Activated T-cell treated with anti-CD3 and anti-CD28 coated beads for 1 hour (primary cell): ENCODE results near the gene RASAL2.
"Not testable (repeated sequence)": the region's sequence is repeated elsewhere in the genome, so short reads cannot be mapped to it uniquely, and the experiment has no call there.

Experiments
- DNase-seq: peaks from one replicate; pipeline ENCODE4 v3.0.0-alpha.2; 2020; ENCODE audit warnings: low read depth

Gene RASAL2

DNA sequence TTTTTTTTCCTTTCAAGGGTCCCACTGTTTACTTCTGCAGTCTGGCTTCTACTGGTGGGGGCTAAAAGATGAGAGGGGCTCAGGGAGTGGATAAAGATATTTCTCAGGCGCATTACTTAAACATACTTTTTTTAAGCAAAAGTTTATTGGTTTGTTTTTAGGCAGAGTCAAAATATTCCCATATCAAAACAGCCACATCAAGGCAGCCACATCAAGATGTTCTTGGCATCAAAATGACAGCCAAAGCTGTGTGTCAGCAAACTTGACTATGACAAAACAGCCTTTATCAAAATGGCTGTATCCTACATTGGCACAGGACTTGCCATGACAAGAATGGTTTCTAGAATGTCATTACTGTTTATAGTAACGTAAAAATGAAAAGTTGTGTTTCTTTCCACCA lies 22.1 kb upstream of the RASAL2 start:
- DNase-seq: no peak

DNA sequence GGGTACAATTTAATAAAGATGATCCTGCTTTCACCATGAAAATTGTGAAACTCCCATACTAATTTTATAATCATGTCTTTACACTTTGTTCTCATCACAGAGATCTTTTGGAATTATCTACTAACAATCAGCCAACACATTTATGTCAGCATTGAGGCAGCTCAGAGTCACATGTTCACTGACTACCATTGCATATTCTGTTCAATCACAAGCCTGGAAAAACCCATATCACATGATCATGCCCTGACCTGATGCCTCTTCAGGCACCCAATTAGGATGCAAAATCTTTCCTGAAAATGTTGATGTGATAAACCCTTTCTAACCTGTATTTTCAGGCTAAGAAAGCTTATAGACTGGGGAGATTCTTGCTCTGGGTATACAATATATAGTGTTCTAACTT lies 21.6 kb upstream of the RASAL2 start:
- DNase-seq: no peak

DNA sequence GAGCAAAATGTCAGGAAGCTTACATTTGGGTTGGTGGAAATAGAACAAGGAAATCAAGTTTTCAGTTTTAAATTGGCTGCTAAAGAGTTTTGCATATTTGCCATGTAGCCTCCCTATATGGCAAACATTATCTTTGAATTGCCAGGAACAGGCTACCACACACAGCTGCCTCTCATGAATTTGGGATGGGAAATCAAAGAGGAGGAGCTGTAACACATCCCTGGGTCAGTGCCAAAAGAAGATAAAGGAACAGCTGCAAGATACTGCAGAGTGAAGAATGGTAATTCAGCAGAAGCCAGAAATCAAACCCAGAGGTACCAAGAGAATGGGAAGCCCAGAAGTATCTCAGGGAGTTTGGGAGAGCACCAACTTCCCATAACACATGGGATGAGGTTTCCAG lies 18.6 kb upstream of the RASAL2 start:
- no peak for DNase-seq

DNA sequence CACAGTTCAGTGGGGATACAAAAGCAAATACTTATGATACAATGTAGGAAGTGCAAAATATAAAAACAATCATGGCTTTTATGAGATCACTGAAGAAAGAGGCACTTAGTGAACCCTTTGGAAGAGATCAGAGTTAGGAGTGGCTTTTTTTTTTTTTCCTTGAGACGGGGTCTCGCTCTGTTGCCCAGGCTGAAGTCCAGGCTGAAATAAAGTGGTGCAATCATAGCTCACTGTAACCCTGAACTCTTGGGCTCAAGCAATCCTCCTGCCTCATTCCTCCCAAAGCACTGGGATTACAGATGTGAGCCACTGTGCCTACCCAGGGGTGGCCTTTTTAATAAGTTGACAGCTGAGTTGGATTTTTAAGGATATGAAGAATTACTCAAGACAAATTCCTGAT lies 17.3 kb upstream of the RASAL2 start:
- DNase-seq: no peak

DNA sequence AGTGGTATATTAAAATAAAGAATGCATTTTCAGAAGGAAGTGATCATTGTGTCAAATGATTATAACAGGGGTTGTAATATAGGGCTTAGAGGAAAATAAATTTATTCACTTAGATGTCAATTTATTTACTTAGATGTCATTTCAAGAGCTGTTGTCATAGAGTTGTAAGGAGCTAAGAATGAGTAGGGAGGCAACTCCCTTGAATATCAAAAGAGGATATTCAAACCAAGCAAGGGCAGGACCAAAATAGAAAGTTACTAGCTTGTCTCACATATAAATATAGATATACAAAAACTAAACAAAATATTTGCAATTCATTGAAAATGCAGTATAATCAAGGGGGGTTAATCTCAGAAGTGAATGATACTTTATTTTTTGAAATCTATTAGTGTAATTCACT lies 16.0 kb upstream of the RASAL2 start:
- no peak for DNase-seq

DNA sequence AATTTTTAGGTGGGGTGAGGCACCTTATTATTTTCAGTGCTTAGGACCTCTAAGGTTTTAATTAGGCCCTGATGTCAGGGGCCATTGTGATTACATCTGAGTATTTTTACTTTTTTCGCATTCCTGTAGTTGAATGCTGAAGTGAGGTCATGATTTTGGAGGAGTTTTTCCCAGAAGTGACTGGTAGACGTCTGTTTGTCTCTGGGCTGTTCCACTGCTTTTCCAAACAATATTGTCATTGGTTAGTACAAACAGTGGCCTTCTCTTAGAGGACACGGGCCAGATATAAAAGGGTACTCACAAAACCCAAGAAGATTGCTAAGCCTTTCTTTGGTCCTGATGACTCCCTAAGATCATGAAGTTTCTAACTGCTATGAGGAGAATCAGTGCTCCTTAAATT lies 7.6 kb upstream of the RASAL2 start:
- no peak for DNase-seq

DNA sequence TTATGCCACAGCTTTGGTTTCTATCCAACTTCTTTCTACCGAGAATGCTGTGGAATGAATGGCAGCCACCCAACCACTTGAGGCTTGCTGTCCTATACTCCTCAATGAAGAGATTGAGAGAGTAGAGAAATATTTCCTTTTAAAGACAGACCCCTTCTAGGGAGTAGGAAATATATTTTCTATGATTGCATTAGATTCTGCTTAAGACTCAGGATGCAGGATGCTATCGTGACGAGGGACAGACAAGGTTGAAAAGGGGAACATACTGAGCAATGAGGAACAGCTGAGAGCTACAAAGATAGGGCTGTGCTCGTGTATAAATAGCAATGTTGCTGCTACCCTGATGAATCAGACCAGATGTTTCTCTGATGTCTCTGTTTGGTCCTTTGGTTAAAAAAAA lies 7.1 kb upstream of the RASAL2 start:
- no peak for DNase-seq

DNA sequence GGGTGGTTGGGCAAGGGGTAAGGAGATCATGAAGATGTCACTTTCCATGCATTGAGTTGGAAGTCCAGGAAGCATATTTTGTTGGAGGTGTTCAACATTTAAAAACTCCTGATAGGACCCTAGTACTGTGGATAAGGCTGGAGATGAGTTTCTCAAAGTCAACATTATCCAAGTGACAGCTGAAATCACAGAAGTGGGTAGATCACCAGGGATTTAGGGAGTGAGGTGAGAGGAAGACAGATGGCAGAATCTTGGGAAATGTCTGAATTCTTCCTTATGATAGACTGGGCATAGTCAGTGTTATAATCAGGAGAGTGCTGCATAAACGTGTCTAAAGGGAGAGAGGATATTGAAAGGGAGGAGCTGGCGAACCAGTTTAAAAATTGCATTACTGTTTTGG lies 5.3 kb upstream of the RASAL2 start:
- DNase-seq: no peak

DNA sequence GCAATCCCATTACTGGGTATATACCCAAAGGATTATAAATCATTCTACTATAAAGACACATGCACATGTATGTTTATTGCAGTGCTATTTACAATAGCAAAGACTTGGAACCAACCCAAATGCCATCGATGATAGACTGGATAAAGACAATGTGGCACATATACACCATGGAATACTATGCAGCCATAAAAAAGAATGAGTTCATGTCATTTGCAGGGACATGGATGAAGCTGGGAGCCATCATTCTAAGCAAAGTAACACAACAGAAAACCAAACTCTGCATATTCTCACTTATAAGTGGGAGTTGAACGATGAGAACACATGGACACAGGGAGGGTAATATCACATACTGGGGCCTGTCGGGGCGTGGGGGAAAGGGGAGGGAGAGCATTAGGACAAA lies 2.5 kb upstream of the RASAL2 start:
- DNase-seq: not testable (repeated sequence)

DNA sequence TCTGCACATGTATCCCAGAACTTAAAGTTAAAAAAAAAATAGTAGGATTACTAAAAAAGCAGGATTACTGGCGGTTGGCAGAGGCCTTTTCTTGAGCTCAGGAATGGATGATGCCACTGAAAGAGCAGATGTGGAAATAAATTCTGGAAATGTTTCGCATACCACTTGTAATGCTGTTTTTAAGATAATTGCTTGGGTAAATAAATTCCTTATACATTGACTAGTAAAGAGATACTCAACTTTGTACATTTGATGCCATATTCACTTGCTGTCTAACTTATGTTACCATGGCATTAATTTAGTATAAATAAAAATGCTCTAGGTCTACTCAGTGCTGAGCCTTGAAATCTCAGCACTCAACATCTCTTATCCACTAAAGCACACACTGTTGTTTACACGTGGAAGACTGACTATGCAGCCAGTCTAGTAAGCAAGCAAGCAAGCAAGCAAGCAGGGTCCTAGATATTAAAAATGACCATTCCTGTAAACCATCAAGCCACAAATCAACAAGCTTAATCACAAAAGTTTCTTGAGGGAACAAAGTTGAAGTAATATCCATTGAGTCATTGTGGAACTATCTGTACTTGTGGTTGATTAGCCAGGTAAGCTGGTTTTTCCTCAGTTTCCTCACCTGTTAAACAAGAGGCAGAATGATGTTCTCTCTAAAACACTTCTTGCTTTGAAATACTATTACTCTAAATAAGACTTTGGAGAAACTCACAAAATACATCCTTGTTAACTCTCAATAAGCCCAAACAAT lies 1.7 kb upstream of the RASAL2 start:
- DNase-seq: no peak

DNA sequence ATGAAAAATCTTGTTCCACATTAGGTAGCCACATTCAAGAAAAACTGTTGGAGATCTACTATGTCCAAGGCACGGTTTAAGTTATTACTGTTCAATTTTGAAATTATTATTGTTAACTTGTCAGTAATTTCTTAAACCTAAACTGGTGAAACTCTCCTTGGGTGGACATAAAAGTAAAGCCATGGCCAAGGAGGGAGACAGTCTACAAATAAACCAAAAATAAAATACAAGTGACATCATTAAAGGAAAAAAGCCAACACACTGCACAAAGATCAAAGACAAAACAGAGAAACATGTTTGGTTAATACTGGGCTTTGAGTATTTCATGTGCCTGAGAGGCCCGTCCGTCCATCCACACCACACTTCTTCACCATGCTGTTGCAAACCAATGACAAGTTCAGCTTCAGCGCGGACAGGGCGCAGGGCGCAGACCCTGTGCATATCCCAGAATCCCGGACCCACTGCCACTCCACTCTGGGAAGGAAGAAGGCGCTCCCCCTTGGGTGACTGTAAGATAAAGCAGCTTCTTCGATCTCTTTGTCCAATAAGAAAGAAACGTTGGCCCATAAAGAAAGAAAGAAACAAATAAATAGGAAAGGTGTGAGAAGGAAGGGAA lies 918 bp upstream of the RASAL2 start:
- no peak for DNase-seq

DNA sequence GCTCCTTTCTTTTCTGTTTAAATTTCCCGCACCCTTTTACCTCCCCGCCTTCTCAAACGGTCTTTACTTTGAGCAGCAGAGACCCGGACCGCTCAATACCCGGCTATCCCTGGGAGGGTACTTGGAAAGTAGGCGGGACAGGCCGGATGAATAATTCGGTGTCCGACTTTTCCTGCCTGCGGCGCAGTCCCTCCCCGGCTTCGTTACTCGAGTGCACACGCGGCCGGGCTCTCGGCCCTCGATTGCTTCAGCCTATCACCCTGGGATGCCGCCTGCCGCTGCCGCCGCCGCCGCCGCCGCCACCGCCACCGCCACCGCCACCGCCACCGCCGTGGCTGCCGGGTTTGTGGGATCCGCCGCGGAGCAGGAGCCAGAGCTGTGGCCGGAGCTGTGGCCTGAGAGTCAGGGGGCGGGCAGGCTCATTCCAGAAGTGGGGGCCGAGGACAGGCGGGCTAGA lies 382 bp upstream of the RASAL2 start:
- no peak for DNase-seq

DNA sequence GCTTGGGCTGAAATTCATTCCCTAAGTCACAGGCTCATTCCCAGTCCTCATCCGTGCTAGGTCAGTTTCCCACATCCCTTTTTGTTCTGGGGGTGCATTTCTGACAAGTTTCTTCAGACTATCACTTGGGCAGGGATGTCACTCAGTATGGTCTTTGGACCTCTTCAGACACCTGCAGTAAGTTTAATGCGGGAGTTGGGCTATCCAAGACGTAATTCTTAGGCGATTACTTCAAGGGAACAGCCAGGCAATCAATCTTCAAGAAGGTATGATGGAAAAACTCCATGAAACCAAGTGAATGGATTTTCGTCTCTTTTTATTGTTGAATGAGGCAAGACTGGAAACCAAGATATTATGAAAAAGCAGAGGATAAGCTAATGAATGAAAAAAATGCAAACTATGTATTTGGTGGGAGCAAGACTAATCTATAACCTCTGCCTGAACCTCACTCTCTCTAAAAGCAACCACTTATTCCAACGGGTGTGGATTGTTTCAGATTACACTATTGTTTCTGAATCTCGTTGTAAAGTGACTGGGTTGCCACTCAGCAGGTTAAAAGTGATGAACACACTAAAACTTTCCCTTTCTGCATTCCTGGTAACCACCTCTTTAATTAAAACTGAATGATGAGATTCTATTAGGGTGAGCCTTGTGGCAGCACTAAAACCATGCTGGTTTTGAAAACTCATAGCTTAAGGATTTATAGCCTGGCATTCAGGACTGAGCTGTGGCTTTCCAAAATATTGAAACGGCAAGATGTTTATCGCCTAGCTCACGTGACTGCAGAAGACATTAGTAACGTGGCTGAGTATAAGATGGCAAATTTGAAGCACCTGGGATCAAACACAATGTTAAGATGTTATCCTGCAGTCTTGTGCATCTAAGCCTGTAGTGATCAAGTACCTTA lies 1.1 kb downstream of the RASAL2 start:
- no peak for DNase-seq

DNA sequence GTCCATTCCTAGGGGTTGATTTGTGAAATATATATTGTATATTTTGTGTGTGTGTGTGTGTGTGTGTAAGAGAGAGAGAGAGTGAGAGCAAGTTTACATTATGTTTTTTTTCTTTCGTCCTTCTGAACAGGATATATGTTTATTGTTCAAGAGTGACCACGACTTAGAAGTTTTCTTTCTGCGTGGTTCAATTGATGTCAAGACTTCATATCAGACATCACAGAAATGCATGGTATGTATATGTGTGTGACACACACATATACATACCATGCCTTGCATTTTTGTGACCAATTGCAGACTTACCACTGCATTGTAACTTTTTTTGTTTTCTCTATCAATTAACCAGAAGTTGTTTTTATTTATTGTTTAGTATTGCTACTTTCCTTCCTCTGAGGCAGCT lies 2.5 kb downstream of the RASAL2 start:
- DNase-seq: no peak

DNA sequence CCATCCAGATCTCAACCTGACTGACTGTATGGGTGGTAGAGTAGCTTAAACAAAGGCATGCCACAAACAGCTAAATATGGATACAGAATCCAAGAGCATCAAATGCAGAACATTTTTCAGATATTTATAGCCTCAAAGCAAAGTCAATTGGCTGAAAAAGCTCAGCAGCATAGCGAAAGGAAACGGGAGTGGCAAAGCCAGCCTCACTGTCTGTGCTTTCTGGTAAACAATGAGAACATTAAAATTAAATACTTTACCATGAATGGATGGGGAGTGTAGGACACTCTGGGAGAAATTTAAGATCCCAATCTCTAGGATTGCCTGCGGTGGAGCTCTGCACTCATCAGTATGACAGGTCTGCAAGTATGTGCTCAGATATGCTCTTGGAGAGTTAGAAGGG lies 4.4 kb downstream of the RASAL2 start:
- no peak for DNase-seq

DNA sequence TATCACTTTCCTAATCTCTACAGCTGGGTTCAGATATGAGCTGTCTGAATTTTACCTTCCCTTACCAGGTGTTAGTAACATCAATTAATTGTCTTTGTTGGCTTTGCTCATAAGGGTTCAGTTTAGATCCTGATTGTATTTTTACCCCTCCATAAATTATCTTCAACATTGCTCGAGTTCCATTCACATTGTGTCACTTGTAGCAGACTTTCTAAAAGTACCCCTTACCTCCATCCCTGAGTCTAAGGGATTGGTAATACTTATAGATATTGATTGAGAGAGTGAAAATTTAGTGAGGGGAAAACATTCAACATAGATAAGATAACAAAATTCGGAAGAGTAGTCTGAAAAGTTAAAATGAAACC lies 7.3 kb downstream of the RASAL2 start:
- no peak for DNase-seq

DNA sequence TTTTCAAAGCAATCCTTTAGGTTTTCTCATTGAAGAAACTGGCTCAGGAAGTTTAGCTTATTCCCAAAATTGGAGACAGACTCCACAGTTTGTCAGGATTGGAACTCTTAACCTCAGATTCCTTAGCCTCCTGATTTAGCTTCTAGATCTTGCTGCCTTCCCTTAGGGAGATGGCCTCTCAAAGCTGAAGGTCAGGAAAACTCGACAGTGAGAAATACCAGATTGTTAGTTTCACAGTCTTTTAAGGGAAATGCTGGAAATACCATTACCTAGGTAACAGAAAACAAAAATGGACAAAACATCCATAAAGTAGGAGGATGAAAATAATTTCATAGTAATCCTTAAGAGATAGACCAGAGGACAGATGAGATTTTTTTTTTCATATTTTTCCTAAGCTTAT lies 7.8 kb downstream of the RASAL2 start:
- no peak for DNase-seq

DNA sequence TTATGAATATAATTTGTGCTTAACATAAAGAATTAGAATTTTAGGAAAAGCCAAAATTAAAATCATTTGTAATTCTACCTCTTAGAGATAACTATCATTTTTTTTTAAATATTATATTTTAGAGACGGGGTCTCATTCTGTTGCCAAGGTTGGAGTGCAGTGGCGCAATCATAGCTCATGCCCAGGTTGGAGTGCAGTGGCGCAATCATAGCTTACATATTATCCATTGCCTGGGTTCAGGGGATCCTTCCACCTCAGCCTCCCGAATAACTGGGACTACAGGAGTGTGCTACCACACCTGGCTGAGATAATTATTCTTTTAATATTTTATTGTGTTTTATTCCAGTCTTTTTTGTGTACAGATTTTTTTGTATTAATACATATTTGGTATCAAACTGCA lies 8.3 kb downstream of the RASAL2 start:
- DNase-seq: no peak

DNA sequence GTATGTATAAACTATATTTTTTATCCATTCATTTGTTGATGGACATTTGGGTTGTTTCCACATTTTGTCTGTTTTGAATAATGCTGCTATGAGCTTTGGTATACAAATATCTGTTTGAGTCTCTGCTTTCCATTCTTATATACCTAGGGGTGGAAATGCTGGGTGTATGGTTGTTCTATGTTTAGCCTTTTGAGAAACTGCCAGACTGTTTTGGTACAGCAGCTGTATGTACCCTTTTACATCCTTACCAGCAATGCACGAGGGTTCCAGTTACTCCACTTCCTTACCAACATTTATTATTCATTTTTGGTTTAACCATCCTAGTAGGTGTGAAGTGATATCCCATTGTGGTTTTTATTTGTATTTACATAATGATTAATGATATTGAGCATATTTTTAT lies 13.9 kb downstream of the RASAL2 start:
- no peak for DNase-seq

DNA sequence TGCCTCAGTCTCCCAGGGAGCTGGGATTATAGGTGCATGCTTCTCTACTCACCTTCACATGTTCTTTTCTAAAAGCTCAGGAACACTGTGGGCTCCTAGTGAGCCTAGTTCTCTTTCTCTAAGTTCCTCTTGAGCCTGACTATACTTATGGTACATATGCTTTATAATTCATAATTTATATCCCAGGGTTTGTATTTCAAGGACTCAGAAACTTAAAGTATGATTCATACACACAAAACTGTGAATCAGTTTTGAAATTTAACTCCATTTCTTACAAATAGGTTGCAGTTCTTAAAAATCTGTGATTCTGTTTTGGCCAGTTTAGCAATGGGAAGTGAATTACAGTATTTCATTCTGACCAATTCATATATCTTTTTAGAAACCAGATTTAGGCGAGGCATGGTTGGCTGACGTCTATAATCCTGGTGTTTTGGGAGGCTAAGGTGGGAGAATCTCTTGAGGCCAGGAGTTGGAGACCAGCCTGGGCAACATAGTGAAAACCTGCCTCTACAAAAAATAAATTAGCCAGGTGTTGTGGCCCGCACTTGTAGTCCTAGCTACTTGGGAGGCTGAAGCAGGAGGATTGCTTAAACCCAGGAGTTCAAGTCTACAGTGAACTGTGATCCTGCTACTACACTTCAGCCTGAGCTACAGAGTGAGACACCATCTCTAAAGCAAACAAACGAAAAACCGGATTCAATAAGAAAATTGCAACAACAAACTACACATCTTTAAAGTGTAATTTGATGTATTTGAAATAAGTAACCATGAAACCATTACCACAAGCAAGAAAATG lies 15.6 kb downstream of the RASAL2 start:
- DNase-seq: no peak

DNA sequence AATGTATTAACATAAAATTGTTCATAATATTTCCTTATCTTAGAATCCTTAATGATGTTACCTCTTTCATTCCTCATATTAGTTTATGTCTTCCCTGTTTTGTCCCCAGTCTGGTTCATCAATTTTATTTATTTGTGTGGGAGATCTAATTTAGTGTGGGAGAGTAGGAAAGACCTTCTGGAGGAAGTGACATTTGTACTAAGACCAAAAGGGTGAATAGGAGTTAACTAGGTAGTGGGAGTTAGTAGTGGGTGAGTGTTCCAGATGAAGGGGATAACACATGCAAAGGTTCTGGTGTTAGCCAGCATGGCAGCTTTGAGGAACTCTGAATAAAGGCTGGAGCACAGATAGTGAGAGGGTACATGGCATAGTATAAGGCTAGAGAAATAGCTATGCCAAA lies 21.4 kb downstream of the RASAL2 start:
- DNase-seq: no peak

DNA sequence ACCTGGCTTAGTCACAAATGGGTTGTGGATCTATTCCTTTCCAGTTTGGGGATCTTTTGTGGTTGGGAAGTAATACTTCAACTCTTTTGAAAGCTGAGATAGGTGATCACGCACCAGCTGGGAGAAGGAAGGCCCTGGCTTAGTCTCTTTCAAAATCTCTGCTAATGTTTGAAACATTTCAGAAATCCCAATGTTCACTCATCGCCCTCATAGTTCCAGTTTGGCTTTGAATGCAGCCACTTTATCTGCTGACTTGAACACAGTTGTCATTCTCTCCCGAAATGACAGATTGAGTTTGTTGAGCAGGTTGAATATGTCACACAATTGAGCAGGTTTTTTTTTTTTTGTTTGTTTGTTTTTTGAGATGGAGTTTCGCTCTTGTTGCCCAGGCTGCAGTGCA lies 24.6 kb downstream of the RASAL2 start:
- DNase-seq: no peak
